GM13976 (cell line): Measurements from ENCODE around the gene CPVL.

Experiments used
- DNase-seq: peaks from one replicate; pipeline ENCODE4 v3.0.0; 2012; ENCODE audit warnings: low spot score
- CTCF ChIP-seq: IDR thresholded peaks from 2 replicates; pipeline ENCODE4 v1.5.1; 2012; ENCODE audit warnings: borderline replicate concordance, mild to moderate bottlenecking; ENCODE audit not compliant: insufficient read depth; ENCODE audit errors: extremely low read depth, missing control alignments, control extremely low read depth
- in situ Hi-C: fragments of 300-500 bp; cut with MboI; formaldehyde crosslinking; loops from one replicate; pipeline ENCODE4 v1.12.0; 2022; ENCODE audit warnings: low sequenced_read_pairs, mixed read lengths, inconsistent platforms; ENCODE audit not compliant: unreplicated experiment

The CPVL gene

GRCh38 chr7:29041991-29042390 lies 104.3 kb downstream of the CPVL start:
- TF ChIP-seq CTCF = no peak
- no peak for DNase-seq
- in situ Hi-C loops = no loop called here

GRCh38 chr7:29040579-29040925 lies 105.8 kb downstream of the CPVL start:
- no peak for TF ChIP-seq CTCF
- in situ Hi-C loops = no loop called here
- no peak for DNase-seq

- TF ChIP-seq CTCF = no peak
- in situ Hi-C loops = no loop called here
- DNase-seq = no peak
These were observed 106.3 kb downstream of the CPVL start for GRCh38 chr7:29039821-29040578.

- in situ Hi-C loops = no loop called here
- no peak for TF ChIP-seq CTCF
- no peak for DNase-seq
These were observed 107.9 kb downstream of the CPVL start for GRCh38 chr7:29038463-29038862.

- in situ Hi-C loops = no loop called here
- no peak for TF ChIP-seq CTCF
- DNase-seq = no peak
These were observed 111.1 kb downstream of the CPVL start for GRCh38 chr7:29035044-29035740.

GRCh38 chr7:29033584-29033983 lies 112.8 kb downstream of the CPVL start:
- no peak for DNase-seq
- in situ Hi-C loops = no loop called here
- no peak for TF ChIP-seq CTCF
